NCI-H2196 (cell line): ENCODE results near the gene COL13A1.

Source experiments
- DNase-seq: peaks from one replicate; lab custom pipeline; 2025; ENCODE audit not compliant: unreplicated experiment; lab: John Stamatoyannopoulos, UW

COL13A1 gene

GRCh38 chr10:69902835-69903535, 101.3 kb downstream of the COL13A1 start:
- no peak for DNase-seq

GRCh38 chr10:69904533-69904932, 102.8 kb downstream of the COL13A1 start:
- no peak for DNase-seq

GRCh38 chr10:69906425-69906824, 104.7 kb downstream of the COL13A1 start:
- DNase-seq = no peak

- DNase-seq = no peak
Observed at GRCh38 chr10:69907517-69907916, 105.8 kb downstream of the COL13A1 start.

GRCh38 chr10:69908124-69908523, 106.4 kb downstream of the COL13A1 start:
- no peak for DNase-seq

GRCh38 chr10:69910561-69910960, 108.9 kb downstream of the COL13A1 start:
- no peak for DNase-seq

- DNase-seq = no peak
Observed at GRCh38 chr10:69911613-69912528, 110.2 kb downstream of the COL13A1 start.

- no peak for DNase-seq
Observed at GRCh38 chr10:69912589-69912988, 110.9 kb downstream of the COL13A1 start.

- no peak for DNase-seq
Observed at GRCh38 chr10:69913606-69914382, 112.1 kb downstream of the COL13A1 start.

- DNase-seq = peak; percentile 57
Observed at GRCh38 chr10:69914398-69915214, 112.9 kb downstream of the COL13A1 start.

- DNase-seq = no peak
Observed at GRCh38 chr10:69915215-69915560, 113.5 kb downstream of the COL13A1 start.

GRCh38 chr10:69916118-69916517, 114.4 kb downstream of the COL13A1 start:
- DNase-seq = no peak

GRCh38 chr10:69918036-69918435, 116.3 kb downstream of the COL13A1 start:
- no peak for DNase-seq

- no peak for DNase-seq
Observed at GRCh38 chr10:69919250-69919649, 117.5 kb downstream of the COL13A1 start.

- no peak for DNase-seq
Observed at GRCh38 chr10:69925111-69925510, 123.4 kb downstream of the COL13A1 start.

GRCh38 chr10:69928339-69928738, 126.6 kb downstream of the COL13A1 start:
- DNase-seq = no peak

GRCh38 chr10:69929575-69929974, 127.9 kb downstream of the COL13A1 start:
- no peak for DNase-seq

GRCh38 chr10:69934768-69935167, 133.1 kb downstream of the COL13A1 start:
- no peak for DNase-seq

GRCh38 chr10:69936091-69936490, 134.4 kb downstream of the COL13A1 start:
- DNase-seq = no peak

- no peak for DNase-seq
Observed at GRCh38 chr10:69938541-69938991, 136.9 kb downstream of the COL13A1 start.

- no peak for DNase-seq
Observed at GRCh38 chr10:69939061-69939460, 137.4 kb downstream of the COL13A1 start.
